ENCODE results near the gene GLRA1.

The GLRA1 gene

DNA sequence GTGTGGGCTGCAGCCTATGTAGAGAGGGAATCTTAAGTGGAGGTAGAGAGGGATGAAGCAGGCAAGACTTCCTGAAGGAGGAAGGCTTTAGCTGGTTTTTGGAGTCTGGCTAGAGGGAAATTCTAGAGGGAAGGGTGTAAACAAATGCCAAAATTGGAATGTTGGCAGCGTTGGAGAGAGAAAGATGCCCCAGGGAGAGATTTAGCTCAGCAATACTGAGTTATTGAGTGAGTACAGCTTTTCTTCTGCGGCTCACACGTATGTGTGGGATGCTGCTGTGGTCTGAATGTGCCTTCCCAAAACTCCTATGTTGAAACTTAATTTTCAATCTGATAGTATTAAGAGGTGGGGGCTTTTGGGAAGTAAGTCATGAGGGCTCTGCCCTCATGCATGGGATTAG is 24.5 kb upstream of the GLRA1 start:
- Histone ChIP-seq H3K27me3 (ENCODE audit: insufficient read depth, low read length) (peaks cover 5% of the 10 kb centered on the region), H3K4me1 (ENCODE audit: insufficient read depth, low read length) (no peaks in the 10 kb centered on the region), H3K9me3 (ENCODE audit: low read length) (no peaks in the 10 kb centered on the region), H2AFZ (ENCODE audit: low read depth, low read length) (no peak overlapping the region), H3K36me3 (ENCODE audit: insufficient read depth, low read length) (no peaks in the 10 kb centered on the region), H3K4me3 (ENCODE audit: low read length) (no peak overlapping the region)

DNA sequence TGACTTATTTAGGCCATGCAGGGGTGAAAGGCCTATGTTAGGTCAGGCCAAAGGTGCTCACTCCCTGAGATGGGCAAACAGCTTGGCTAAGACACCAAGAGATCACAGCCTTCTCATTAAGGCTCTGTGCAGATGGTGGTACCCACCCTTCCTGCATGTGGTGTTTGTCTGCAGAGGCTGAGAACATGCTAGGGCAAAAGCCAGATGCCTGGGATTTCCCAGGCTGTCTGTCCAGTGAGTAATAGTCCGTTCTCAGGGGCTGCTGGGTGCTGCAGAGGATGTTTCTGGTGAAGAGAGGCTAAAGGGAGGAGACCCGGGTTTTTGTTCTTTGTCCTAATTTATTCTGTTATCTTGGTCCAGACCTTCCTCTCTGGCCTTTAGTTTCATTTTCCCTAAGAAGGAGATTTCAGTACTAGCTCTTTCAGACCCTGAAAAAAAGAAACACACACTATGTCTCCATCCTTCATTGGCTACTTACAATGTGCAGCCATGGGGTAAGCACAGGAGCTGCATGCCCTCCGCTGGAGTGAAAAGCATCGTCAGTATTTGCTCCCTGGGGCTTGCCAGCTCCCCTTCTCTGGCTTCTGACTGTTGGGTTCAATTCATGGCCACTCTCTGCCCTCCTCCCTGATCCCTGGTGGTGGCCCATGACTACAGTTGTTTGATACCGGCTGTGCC is 23.4 kb upstream of the GLRA1 start:
- no peaks in the 10 kb centered on the region for H3K9me3 ChIP-seq (ENCODE audit: low read length)
- no peaks in the 10 kb centered on the region for H3K36me3 ChIP-seq (ENCODE audit: insufficient read depth, low read length)
- peaks cover 5% of the 10 kb centered on the region for H3K27me3 ChIP-seq (ENCODE audit: insufficient read depth, low read length)

DNA sequence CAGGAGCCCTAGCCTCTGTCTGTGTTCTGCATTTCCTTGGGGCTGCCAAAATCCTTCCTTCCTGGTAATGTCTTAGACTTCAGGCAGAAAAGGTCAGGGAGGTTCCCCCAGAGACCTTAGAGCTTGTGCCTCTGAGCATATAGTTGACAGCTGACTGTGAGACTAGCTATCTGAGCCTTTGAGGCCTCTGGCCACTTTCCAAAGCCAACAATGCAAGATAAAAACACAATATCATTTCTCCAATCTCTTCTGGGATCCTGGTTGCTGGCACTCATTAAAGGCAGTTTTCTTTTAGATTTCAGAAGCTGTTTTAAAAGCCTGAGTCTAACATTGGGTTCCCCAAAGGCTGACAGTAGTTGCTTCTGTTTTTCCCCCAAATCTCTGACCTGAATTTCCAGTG is 13.2 kb upstream of the GLRA1 start:
- Histone ChIP-seq H2AFZ (ENCODE audit: low read depth, low read length) (no peak overlapping the region), H3K27me3 (ENCODE audit: insufficient read depth, low read length) (no peaks in the 10 kb centered on the region), H3K4me1 (ENCODE audit: insufficient read depth, low read length) (no peaks in the 10 kb centered on the region), H3K4me3 (ENCODE audit: low read length) (no peak overlapping the region), H3K36me3 (ENCODE audit: insufficient read depth, low read length) (no peaks in the 10 kb centered on the region), H3K9me3 (ENCODE audit: low read length) (no peaks in the 10 kb centered on the region)

More for the DNA sequence above, 23.4 kb upstream of the GLRA1 start:
- Histone ChIP-seq H2AFZ (ENCODE audit: low read depth, low read length) (no peak overlapping the region), H3K4me3 (ENCODE audit: low read length) (no peak overlapping the region), H3K4me1 (ENCODE audit: insufficient read depth, low read length) (no peaks in the 10 kb centered on the region)

DNA sequence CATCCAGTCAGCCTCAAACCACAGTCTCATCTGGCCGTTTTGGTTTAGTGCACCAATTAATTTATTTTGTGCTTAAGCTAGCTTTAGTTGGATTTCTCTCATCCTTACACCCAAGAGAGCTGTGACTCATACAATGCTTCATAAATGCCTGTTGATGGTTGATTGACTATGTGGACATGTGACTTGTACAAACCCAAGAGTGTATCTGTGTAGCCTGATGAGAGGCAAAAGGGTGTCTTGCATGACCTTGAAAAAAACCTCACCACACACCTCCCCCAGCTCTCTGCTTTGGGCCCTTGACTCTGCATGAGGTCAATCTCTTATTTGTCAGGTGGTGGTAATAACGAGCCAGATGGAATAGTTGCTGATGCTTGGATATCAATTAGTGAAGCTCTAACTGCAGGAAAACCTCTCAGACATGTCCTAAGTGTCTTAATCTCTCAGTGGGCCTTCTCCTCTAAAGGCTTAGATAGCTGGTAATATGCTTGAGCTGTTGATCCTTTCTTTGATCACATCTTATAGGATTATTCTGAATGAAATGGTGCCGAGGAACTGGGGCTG is 10.6 kb upstream of the GLRA1 start:
- Histone ChIP-seq H3K4me1 (ENCODE audit: insufficient read depth, low read length) (no peaks in the 10 kb centered on the region), H3K4me3 (ENCODE audit: low read length) (no peak overlapping the region), H3K9me3 (ENCODE audit: low read length) (no peaks in the 10 kb centered on the region), H3K27me3 (ENCODE audit: insufficient read depth, low read length) (no peaks in the 10 kb centered on the region), H3K36me3 (ENCODE audit: insufficient read depth, low read length) (no peaks in the 10 kb centered on the region), H2AFZ (ENCODE audit: low read depth, low read length) (no peak overlapping the region)

DNA sequence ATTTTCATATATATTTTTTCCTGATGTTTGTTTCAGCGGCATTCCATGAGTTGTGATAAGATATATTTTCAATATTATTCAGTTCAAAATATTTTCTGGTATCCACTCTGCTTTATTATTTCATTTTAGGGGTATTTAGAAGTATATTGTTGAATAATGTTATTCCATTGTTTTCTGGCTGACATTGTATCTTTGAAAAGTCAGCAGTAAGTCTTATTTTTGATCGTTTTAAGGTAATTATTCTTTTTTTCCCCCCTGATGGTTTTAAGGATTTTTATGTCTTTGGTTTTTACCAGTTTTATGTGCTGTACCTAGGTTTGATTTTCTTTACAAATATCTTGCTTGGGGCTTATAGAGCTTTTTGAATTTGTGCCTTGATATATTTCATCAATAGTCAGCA is 6.6 kb upstream of the GLRA1 start:
- Histone ChIP-seq H3K4me1 (ENCODE audit: insufficient read depth, low read length) (no peaks in the 10 kb centered on the region), H3K27me3 (ENCODE audit: insufficient read depth, low read length) (no peaks in the 10 kb centered on the region), H3K36me3 (ENCODE audit: insufficient read depth, low read length) (no peaks in the 10 kb centered on the region), H2AFZ (ENCODE audit: low read depth, low read length) (no peak overlapping the region), H3K4me3 (ENCODE audit: low read length) (no peak overlapping the region), H3K9me3 (ENCODE audit: low read length) (no peaks in the 10 kb centered on the region)

DNA sequence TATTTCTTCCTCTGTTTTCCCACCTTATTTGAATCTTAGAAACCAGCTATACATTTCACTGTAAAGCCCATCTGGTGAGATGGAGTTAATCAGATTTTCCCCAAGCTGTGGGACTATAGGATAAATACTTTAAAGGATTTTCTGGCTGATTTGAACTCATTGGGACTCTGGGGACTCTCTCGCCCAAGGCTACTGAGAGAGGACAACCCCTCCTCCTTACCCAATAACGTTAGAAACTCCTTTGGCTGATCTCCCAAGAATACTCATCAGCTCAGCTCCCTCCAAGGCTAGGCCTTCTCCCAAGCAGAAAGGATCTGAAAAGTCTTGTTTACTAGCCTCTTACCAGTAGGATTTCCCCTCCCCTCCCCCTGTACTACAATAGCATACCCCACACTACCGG is 1.5 kb upstream of the GLRA1 start:
- H3K4me3 ChIP-seq (ENCODE audit: low read length), result no peak overlapping the region
- peaks cover 14% of the 10 kb centered on the region for H3K27me3 ChIP-seq (ENCODE audit: insufficient read depth, low read length)

DNA sequence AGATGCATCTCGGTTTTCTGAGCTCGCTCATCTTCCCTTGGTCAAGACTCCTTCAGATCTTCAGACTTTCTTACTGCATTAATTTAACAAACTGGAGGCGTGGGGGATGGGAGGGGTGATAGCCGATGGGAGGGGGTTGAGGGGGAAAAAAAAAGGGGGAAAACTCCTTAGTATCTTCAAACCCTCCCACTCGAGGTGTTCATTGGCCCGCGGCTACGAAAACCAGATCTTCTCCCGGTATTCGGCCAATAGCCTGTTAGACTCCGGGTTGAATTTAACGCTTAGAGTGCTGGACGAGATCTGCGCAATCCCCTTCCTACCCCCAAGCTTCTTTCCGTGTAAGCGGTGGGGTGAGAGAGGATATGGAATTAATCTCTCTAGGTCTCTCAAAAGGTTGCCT is 689 bp upstream of the GLRA1 start:
- Histone ChIP-seq H3K9me3 (ENCODE audit: low read length) (no peaks in the 10 kb centered on the region), H3K4me1 (ENCODE audit: insufficient read depth, low read length) (no peaks in the 10 kb centered on the region), H3K4me3 (ENCODE audit: low read length) (no peak overlapping the region), H2AFZ (ENCODE audit: low read depth, low read length) (no peak overlapping the region), H3K27me3 (ENCODE audit: insufficient read depth, low read length) (peaks cover 14% of the 10 kb centered on the region), H3K36me3 (ENCODE audit: insufficient read depth, low read length) (no peaks in the 10 kb centered on the region)

More for the DNA sequence above, 1.5 kb upstream of the GLRA1 start:
- Histone ChIP-seq H3K4me1 (ENCODE audit: insufficient read depth, low read length) (no peaks in the 10 kb centered on the region), H2AFZ (ENCODE audit: low read depth, low read length) (no peak overlapping the region), H3K36me3 (ENCODE audit: insufficient read depth, low read length) (no peaks in the 10 kb centered on the region), H3K9me3 (ENCODE audit: low read length) (no peaks in the 10 kb centered on the region)

DNA sequence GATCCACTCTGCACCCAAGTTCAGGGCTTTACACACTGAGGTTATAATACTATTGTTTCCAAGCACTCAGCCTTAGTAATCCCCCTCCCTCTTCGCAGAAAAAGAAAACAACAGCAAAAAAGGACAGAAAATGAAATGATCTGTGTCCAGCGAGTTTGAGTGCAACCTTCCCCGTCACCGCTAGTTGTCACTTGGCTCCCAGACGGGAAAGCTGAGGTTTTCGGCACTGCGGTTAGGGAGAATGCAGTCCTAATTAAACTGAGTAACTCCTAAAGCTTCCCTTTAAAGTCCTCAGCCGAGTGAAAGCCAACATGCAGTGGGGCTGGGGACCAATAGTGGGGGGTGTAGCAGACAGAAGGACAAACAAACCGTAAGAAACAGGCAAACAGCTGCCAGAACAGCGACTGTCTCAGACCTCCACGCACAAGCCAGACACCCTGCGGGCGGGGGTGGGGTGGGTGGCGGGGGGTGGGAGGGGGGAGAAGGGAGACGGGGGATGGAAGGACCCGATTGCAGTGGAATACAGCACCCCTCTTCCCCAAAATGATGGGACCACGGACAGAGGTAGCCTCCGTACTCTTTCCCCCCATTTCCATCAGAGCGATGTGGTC is 680 bp downstream of the GLRA1 start:
- Histone ChIP-seq H3K36me3 (ENCODE audit: insufficient read depth, low read length) (no peaks in the 10 kb centered on the region), H3K4me1 (ENCODE audit: insufficient read depth, low read length) (no peaks in the 10 kb centered on the region), H3K9me3 (ENCODE audit: low read length) (no peaks in the 10 kb centered on the region), H3K4me3 (ENCODE audit: low read length) (no peak overlapping the region), H2AFZ (ENCODE audit: low read depth, low read length) (no peak overlapping the region), H3K27me3 (ENCODE audit: insufficient read depth, low read length) (peaks cover 14% of the 10 kb centered on the region)

DNA sequence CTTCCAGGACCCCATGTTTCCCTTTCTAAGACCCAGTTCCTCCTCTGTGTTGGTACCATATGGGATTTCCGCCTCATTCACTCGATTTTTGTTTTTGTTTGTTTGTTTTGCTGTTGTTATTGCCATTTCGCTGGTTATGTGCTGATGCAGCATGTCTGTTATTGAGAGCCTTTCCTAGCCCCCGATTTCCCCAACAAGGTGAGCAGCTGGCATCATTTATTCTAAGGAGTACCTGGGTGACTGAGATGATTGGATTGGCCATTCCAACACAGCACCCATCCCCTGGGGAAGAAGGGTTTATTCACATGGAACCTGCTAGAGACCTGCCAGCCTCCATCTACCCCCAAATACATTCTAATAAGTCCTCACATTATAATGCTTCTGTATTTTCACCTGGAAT is 2.7 kb downstream of the GLRA1 start:
- Histone ChIP-seq H3K4me1 (ENCODE audit: insufficient read depth, low read length) (peaks cover 13% of the 10 kb centered on the region), H3K9me3 (ENCODE audit: low read length) (no peaks in the 10 kb centered on the region), H3K27me3 (ENCODE audit: insufficient read depth, low read length) (peaks cover 14% of the 10 kb centered on the region), H3K4me3 (ENCODE audit: low read length) (no peak overlapping the region), H3K36me3 (ENCODE audit: insufficient read depth, low read length) (no peaks in the 10 kb centered on the region), H2AFZ (ENCODE audit: low read depth, low read length) (no peak overlapping the region)

DNA sequence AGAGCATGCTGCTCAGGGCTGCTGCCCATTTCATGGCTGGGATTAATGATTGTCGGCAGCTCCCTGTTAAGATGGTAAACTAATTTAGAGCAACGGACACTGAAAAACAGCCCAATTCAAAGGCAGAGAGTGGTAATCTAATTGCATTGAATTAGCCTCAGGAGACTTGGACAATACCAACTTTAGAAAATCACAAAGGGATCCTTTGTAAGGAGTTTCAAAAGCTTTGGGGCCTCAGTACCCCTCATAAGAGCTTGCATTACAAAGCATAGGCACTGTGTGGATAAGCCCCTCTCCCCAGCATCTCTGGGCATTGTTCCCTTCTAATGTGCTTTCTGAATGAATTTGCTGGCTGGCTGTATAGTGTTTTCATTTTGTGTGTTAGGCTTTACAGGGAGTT is 6.7 kb downstream of the GLRA1 start:
- Histone ChIP-seq H3K4me3 (ENCODE audit: low read length) (no peak overlapping the region), H3K9me3 (ENCODE audit: low read length) (no peaks in the 10 kb centered on the region), H3K27me3 (ENCODE audit: insufficient read depth, low read length) (peaks cover 5% of the 10 kb centered on the region), H3K4me1 (ENCODE audit: insufficient read depth, low read length) (peaks cover 17% of the 10 kb centered on the region), H3K36me3 (ENCODE audit: insufficient read depth, low read length) (no peaks in the 10 kb centered on the region), H2AFZ (ENCODE audit: low read depth, low read length) (no peak overlapping the region)

DNA sequence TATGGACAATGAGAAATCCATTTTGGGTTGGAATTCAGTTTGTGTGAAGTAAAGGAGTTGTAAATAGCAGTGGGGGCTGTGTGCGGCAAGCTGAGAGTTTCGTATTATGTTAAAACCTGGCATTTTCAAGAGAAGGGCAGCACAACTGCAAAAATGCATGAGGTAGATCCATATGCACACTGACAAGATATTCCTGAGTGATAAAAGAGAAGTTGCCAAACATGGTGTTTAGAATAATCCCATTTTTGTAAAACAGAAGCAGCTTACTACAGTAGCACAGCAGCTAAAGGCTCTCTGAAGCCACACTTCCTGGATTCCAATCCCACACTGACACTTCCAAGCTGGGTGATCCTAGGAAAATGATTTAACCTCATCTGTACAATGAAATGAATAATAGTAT is 11.2 kb downstream of the GLRA1 start:
- Histone ChIP-seq H2AFZ (ENCODE audit: low read depth, low read length) (no peak overlapping the region), H3K9me3 (ENCODE audit: low read length) (no peaks in the 10 kb centered on the region), H3K36me3 (ENCODE audit: insufficient read depth, low read length) (no peaks in the 10 kb centered on the region), H3K4me1 (ENCODE audit: insufficient read depth, low read length) (peaks cover 13% of the 10 kb centered on the region), H3K4me3 (ENCODE audit: low read length) (no peak overlapping the region), H3K27me3 (ENCODE audit: insufficient read depth, low read length) (peaks cover 2% of the 10 kb centered on the region)

DNA sequence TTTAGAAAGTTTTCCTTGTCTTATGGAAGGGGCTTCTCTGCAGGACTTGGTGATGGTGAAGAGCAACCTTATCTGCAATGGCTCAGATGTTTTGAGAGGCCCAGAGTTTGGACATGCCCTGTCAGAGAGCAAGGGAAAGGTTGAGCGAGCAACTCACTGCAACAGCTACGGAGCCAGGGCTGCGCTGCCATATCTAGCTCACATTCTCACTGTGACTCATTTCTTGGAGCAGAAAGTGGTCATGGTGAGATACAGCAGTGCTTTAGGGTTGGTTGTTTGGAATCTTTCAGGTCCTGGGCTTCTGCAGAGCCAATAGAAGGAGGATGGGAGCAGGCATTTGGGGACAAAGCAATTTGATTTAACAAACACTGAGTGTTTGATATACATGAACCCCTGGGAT is 12.3 kb downstream of the GLRA1 start:
- Histone ChIP-seq H3K4me1 (ENCODE audit: insufficient read depth, low read length) (peaks cover 4% of the 10 kb centered on the region), H3K4me3 (ENCODE audit: low read length) (no peak overlapping the region), H3K9me3 (ENCODE audit: low read length) (no peaks in the 10 kb centered on the region), H3K27me3 (ENCODE audit: insufficient read depth, low read length) (peaks cover 6% of the 10 kb centered on the region), H3K36me3 (ENCODE audit: insufficient read depth, low read length) (no peaks in the 10 kb centered on the region), H2AFZ (ENCODE audit: low read depth, low read length) (no peak overlapping the region)

DNA sequence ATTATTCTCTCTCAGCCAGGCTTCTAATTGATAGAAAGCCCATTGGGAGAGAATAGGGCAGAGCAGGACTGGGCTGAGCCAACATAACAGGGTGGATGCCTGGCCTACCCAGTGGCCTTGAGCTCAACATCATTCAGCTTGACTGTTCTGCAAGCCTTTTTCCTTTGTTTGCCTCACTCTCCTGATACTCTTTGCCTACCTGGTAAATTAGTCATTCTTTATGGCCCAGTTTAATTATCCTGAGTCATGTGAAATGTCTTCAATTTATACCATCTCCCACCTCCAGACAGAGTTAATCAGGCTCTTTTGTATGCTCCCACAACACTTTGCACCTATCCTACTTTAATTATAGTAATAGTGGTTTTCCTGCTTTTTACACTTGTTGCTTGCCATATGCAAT is 13.6 kb downstream of the GLRA1 start:
- Histone ChIP-seq H3K36me3 (ENCODE audit: insufficient read depth, low read length) (no peaks in the 10 kb centered on the region), H2AFZ (ENCODE audit: low read depth, low read length) (no peak overlapping the region), H3K4me1 (ENCODE audit: insufficient read depth, low read length) (peaks cover 4% of the 10 kb centered on the region), H3K27me3 (ENCODE audit: insufficient read depth, low read length) (peaks cover 6% of the 10 kb centered on the region), H3K9me3 (ENCODE audit: low read length) (no peaks in the 10 kb centered on the region), H3K4me3 (ENCODE audit: low read length) (no peak overlapping the region)

Data from neuron (in vitro differentiated cells).